Heart left ventricle (tissue), 13 donors: ENCODE results near the gene HSD11B1.
A peak's percentile ranks its signal among the peaks of the same experiment; 100 is the strongest.

Source experiments
- POLR2A ChIP-seq, 2 donors: fragments of 450-650 bp; IDR thresholded peaks; one replicate each; pipeline ENCODE4 v1.6.1; 2017; ENCODE audit warnings: antibody characterized with exemption in 2 of 2, mild to moderate bottlenecking in 2 of 2, moderate library complexity in 2 of 2
- TF ChIP-seq, protein P1 (sequence below), 12 donors: fragments of 200-600 bp; sonication (generic) in 4 of 12; IDR thresholded peaks; one replicate each; pipeline versions ENCODE4 v1.5.0 to v1.8.0; 2018 to 2022; ENCODE audit warnings: antibody characterized with exemption in 12 of 12, mild to moderate bottlenecking in 5 of 12
- donor health status: ischemic (EF 13 %, LVEDD 7.1; RV severe dilation, severe dysfunction).
- donor health status: DM: no; HTN: yes; CAD: no.
- donor health status: DM: no; HTN: no; CAD: no.
- donor health status: ischemic (EF 25% LVEDD 6.9; RV normal size, moderate dysfunction).
- donor health status: ischemic (EF 25% LVEDD 5.7; RV mildly dilated, moderate dysfunction).
- donor health status: ischemic (EF 35%, LVEDD 5.7; RV mildly dilated, moderate dysfunction).
- donor health status: nonischemic (EF 11% LVEDD 7.7; RV severe dilation, severe dysfunction).
- donor health status: DM: yes; HTN: yes; CAD: no.
- donor health status: PGD.
- donor health status: ischemic (EF 29% LVEDD 5.4; RV normal size, mild dysfunction).
- donor health status: nonischemic (EF 23%, LVEDD 6.1; RV moderate dilation, normal function).

DNA sequence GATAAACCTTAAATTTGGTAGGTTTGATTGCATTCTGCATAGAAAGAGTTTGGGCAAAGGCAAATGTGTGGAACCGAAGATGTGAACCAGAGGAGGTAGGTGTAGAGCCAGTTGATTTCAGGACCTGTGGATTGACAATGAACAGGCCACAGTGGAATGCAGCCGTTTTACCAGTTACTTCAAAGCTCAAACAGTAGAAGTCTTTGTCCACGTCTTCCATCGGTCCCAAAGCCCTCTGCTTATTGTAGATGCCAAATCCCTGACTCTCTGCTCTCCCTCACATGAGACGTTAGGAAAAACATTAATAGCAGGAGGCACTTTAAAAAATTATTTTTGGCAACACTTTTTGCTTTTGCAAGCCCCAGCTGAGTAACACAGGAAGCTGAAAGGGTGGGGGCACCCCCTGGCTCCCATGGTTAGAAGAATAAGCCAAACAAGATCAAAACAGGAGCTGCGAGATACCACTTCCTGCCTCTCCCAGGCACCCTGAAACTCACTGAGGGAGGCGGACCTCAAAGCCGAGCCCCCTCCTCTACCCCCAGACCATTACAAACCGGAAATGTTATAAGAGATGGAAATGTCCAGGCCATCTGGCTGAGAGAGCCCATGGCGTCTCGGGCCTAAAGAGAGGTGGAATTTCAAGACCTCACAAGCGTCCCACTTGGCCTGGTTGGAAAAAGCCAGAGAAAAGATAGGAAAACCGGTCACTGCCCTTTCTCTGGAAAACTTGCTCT, 64.7 kb downstream of the HSD11B1 start:
- TF ChIP-seq, protein P1, sequence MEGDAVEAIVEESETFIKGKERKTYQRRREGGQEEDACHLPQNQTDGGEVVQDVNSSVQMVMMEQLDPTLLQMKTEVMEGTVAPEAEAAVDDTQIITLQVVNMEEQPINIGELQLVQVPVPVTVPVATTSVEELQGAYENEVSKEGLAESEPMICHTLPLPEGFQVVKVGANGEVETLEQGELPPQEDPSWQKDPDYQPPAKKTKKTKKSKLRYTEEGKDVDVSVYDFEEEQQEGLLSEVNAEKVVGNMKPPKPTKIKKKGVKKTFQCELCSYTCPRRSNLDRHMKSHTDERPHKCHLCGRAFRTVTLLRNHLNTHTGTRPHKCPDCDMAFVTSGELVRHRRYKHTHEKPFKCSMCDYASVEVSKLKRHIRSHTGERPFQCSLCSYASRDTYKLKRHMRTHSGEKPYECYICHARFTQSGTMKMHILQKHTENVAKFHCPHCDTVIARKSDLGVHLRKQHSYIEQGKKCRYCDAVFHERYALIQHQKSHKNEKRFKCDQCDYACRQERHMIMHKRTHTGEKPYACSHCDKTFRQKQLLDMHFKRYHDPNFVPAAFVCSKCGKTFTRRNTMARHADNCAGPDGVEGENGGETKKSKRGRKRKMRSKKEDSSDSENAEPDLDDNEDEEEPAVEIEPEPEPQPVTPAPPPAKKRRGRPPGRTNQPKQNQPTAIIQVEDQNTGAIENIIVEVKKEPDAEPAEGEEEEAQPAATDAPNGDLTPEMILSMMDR (IDR thresholded peaks at IDR 0.05) = peak in 1 of 12 donors; percentile 15
- TF ChIP-seq POLR2A (IDR thresholded peaks at IDR 0.05) = no peak
